Gastrocnemius medialis (tissue), 4 donors: ENCODE data around the gene CXCL17. TPM values are rescaled to one million over a fixed set of nuclear protein-coding genes. Genes with fewer than 3 reads are reported as not detected.

ENCODE experiments used
- ATAC-seq, 2 donors: fragments of 150-250 bp; one replicate each; pipeline ENCODE4 v1.9.1; 2016
- DNase-seq, 2 donors: peaks; one replicate each; pipeline ENCODE4 v3.0.0-alpha.2; 2019
- H3K27ac ChIP-seq, 4 donors: fragments of 200-600 bp; sonication (generic); 1 replicate in 1 of 4; 2 replicates in 3 of 4; pipeline ENCODE4 v1.5.1; 2016 to 2018; ENCODE audit warnings: mild to moderate bottlenecking in 2 of 4, moderate library complexity in 1 of 4
- H3K27me3 ChIP-seq, 3 donors: fragments of 200-600 bp; sonication (generic) in 2 of 3; 1 replicate in 1 of 3; 2 replicates in 2 of 3; pipeline versions ENCODE4 v1.5.1 to v1.6.0; 2016 to 2019; ENCODE audit warnings: mild to moderate bottlenecking in 1 of 3, moderate library complexity in 1 of 3
- H3K36me3 ChIP-seq, 2 donors: fragments of 200-600 bp; sonication (generic) in 1 of 2; one replicate each; pipeline ENCODE4 v1.5.1; 2017 to 2018
- H3K4me1 ChIP-seq, 2 donors: fragments of 200-600 bp; sonication (generic) in 1 of 2; one replicate each; pipeline ENCODE4 v1.5.1; 2016 to 2017; ENCODE audit warnings: mild to moderate bottlenecking in 2 of 2
- H3K4me3 ChIP-seq, 4 donors: fragments of 200-600 bp; sonication (generic) in 3 of 4; 1 replicate in 1 of 4; 2 replicates in 3 of 4; pipeline ENCODE4 v1.5.1; 2016 to 2019; ENCODE audit warnings: mild to moderate bottlenecking in 2 of 4
- H3K9me3 ChIP-seq, 3 donors: fragments of 200-600 bp; sonication (generic) in 2 of 3; 1 replicate in 1 of 3; 2 replicates in 2 of 3; pipeline ENCODE4 v1.5.1; 2016 to 2019
- POLR2A ChIP-seq, 2 donors: fragments of 450-650 bp; IDR thresholded peaks; one replicate each; pipeline ENCODE4 v1.6.1; 2017; ENCODE audit warnings: antibody characterized with exemption in 2 of 2, mild to moderate bottlenecking in 2 of 2, moderate library complexity in 2 of 2
- in situ Hi-C, 4 donors: fragments of 200-750 bp; cut with MboI; loops; one replicate each; pipeline versions ENCODE4 v1.15.0 to v1.8.0; 2017; ENCODE audit warnings: low sequenced_read_pairs in 4 of 4
- intact Hi-C: fragments of 100-400 bp; cut with DNase I; formaldehyde crosslinking; loops from one replicate; pipeline ENCODE4 v1.15.1; 2023; ENCODE audit warnings: low total_unique reads
- total RNA-seq, 4 donors: library from RNA; depleted of rRNA; stranded (reverse); fragments of >200 nt; gene quantifications; one replicate each; pipeline versions ENCODE4 v1.1.0 to v1.2.3, GENCODE V29; 2016
- TF ChIP-seq, protein P1 (sequence below), 5 experiments: fragments of 450-650 bp in 3 of 5; fragments of 200-600 bp in 2 of 5; sonication (generic) in 2 of 5; IDR thresholded peaks in 4 of 5; conservative IDR thresholded peaks in 1 of 5; 1 replicate in 4 of 5; 2 replicates in 1 of 5; pipeline ENCODE4 v1.5.1; 2016 to 2019; ENCODE audit warnings: antibody characterized with exemption in 5 of 5, mild to moderate bottlenecking in 3 of 5, moderate library complexity in 3 of 5

The CXCL17 gene
- total RNA-seq, 4 donors from 2014 or later: not detected

DNA sequence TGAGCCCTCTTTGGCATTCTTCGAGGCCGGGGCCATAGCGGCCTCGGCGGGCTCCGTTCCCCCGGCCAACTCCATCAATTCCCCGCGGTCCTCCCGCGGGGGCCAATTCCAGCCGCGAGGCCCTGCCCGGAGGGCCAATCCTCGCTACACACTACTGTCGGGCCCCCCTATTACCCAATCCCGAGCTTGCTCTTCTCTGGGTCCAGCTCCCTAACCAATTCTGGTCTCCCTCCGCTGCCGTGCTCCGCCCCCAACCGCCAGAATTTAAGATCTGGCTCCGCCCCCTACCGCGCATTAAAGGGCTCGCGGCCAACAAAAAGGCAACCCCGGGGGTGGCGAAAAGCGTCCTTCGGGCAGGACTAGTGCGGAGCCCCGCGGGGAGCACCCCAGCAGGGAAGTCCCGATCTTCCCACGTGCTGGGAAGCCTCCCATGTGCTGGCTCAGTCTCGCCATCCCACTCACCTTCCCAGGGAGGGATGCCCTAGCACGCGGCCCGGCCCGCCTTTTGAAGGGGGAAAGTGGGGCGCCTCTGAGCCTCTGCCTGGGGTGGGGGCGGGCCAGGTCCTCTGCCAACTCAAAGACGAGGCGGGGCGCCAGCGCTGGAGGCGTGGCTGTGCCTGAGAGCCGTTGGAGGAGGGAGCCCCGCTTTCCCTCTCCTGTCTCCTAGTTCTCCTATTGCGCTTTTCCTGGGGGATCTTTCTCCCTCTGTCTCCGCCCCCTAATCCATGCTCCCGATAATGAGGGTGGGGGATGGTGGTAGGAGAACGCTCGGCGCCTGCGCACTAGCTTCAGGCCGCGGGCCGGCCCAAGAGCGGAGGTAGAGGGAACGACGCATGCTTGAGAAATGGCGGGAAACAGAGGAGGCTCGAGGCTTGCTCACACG lies 19.0 kb downstream of the CXCL17 start:
- peaks cover 17 to 20% of the 10 kb centered on the region in 2 donors for H3K4me1 ChIP-seq
- intact Hi-C loops: no loop called here

DNA sequence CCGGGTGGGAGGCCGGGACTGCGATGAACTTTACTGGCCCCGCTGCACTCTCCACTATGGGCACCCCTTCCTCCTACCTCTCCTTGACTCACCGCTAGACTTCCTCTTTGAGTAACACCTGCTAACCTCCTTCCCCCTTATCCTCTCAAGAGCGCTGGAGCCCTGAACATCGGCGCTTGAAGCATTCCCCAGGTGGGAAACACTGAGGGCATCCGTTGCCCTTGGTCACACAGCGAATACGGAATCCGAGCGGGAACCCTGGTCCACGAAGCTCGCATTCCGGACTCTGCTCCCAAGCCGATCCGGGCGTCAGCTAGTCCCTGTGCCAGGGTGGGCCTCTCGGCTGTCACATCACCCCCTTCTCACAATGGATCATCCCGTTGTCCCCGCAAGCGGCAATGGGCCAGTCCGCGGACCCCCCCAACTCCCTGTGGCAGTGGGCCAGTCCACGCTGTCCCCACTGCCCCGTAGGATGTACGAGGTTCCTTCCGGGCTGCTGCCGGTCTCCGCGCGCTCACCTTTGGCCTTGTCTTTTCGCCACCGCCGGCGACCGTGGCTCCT lies 19.8 kb downstream of the CXCL17 start:
- intact Hi-C loops: no loop called here

More for the DNA sequence above, 19.0 kb downstream of the CXCL17 start:
- Histone ChIP-seq H3K36me3 (no peaks in the 10 kb centered on the region), H3K27ac (peak overlapping the region; percentile 33 to 71 (median 68)), H3K9me3 (no peaks in the 10 kb centered on the region), H3K4me3 (peak overlapping the region; percentile 59 to 71 (median 66)), H3K27me3 (peaks cover 0 to 20% (median 0%) of the 10 kb centered on the region in 3 donors)
- TF ChIP-seq, protein P1, sequence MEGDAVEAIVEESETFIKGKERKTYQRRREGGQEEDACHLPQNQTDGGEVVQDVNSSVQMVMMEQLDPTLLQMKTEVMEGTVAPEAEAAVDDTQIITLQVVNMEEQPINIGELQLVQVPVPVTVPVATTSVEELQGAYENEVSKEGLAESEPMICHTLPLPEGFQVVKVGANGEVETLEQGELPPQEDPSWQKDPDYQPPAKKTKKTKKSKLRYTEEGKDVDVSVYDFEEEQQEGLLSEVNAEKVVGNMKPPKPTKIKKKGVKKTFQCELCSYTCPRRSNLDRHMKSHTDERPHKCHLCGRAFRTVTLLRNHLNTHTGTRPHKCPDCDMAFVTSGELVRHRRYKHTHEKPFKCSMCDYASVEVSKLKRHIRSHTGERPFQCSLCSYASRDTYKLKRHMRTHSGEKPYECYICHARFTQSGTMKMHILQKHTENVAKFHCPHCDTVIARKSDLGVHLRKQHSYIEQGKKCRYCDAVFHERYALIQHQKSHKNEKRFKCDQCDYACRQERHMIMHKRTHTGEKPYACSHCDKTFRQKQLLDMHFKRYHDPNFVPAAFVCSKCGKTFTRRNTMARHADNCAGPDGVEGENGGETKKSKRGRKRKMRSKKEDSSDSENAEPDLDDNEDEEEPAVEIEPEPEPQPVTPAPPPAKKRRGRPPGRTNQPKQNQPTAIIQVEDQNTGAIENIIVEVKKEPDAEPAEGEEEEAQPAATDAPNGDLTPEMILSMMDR (IDR thresholded peaks at IDR 0.05 in 4 of 5, conservative IDR thresholded peaks at IDR 0.05 in 1 of 5): no peak
- TF ChIP-seq POLR2A (IDR thresholded peaks at IDR 0.05): peak; percentile 18 to 63
- ATAC-seq (peak; percentile 95), DNase-seq (peak; percentile 73 to 74)
- in situ Hi-C loops: no loop called here

DNA sequence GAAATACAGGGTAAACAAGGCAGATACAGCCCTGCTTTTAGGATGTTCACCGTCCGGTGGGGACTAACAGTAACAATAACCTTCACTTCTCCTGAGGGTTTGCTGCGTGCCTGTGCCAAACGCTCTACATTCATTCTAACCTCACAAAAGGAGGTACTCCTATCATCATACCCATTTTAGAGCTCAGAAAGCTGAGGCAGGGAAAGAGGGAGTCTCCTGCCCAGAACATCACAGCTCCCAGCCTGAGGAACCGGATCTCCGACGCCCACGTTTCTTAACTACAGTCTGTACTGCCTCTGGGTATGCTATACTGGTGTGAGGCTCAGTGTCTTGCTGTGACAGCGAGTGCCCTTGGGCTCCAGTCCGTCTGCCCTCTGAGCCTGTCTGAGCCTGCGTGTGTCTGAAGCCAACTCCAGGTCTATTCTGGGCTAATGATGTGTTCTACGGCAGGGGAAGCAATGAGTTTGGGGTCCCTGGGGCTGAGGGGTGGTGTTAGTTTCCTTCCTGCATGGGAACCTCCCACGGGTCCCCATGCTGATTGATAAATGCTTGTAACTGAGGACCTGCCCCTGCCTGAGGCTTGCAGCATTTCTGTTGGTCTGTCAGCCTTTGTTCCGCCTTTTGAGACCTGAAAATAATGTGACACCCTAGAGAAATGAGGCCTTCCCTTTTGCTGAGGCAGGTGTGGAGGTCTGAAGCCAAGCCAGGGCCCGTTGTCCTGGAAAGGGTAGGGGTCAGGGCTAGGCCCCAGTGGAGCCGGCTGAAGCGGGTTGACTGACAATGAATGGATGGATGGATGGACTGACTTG lies 20.4 kb downstream of the CXCL17 start:
- ATAC-seq (peak in 1 of 2 donors; percentile 39), DNase-seq (no peak)
- intact Hi-C loops: no loop called here
- Histone ChIP-seq H3K36me3 (no peaks in the 10 kb centered on the region), H3K4me3 (peak overlapping the region; percentile 59 to 71 (median 66)), H3K27ac (peak overlapping the region; percentile 33 to 71 (median 68)), H3K9me3 (no peaks in the 10 kb centered on the region), H3K27me3 (peaks cover 0 to 20% (median 0%) of the 10 kb centered on the region in 3 donors), H3K4me1 (peaks cover 17 to 20% of the 10 kb centered on the region in 2 donors)
- in situ Hi-C loops: no loop called here
- TF ChIP-seq, protein P1 (IDR thresholded peaks at IDR 0.05 in 4 of 5, conservative IDR thresholded peaks at IDR 0.05 in 1 of 5): no peak
- TF ChIP-seq POLR2A (IDR thresholded peaks at IDR 0.05): no peak

More for the DNA sequence above, 19.8 kb downstream of the CXCL17 start:
- Histone ChIP-seq H3K27ac (peak overlapping the region; percentile 33 to 71 (median 68)), H3K36me3 (no peaks in the 10 kb centered on the region), H3K4me3 (peak overlapping the region; percentile 59 to 71 (median 66)), H3K4me1 (peaks cover 17 to 20% of the 10 kb centered on the region in 2 donors), H3K9me3 (no peaks in the 10 kb centered on the region), H3K27me3 (peaks cover 0 to 20% (median 0%) of the 10 kb centered on the region in 3 donors)
- TF ChIP-seq POLR2A (IDR thresholded peaks at IDR 0.05): no peak
- TF ChIP-seq, protein P1 (IDR thresholded peaks at IDR 0.05 in 4 of 5, conservative IDR thresholded peaks at IDR 0.05 in 1 of 5): no peak
- DNase-seq: no peak
- in situ Hi-C loops: no loop called here
- ATAC-seq: peak; percentile 25 to 28

DNA sequence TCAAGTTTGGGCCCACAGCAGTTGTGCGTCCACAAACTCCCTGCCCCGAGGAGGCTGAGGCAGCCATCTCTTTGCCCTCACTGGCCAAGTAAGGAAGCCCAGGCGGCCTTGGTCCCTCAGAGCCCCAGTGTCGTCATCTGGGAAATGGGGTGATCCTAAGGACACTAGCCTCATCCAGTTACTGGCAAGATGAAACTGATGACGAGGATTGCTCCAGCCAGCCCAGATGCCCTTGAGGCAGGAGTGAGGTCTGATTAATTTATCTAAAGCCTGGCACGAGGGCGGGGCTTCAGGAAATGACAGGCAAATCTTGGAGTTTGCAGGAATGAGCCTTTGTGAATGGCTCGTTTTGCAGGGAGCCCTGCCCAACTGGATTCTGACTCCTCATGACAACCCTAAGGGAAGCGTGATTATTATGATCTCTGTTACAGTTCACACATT lies 21.1 kb downstream of the CXCL17 start:
- no peak for DNase-seq

More for the DNA sequence above, 21.1 kb downstream of the CXCL17 start:
- intact Hi-C loops: no loop called here
- in situ Hi-C loops: no loop called here
- Histone ChIP-seq H3K4me3 (peak overlapping the region in 3 of 4 donors; percentile 17 to 71 (median 59)), H3K4me1 (peaks cover 17 to 20% of the 10 kb centered on the region in 2 donors), H3K27ac (peak overlapping the region; percentile 33 to 71 (median 68)), H3K27me3 (peaks cover 0 to 20% (median 0%) of the 10 kb centered on the region in 3 donors), H3K9me3 (no peaks in the 10 kb centered on the region), H3K36me3 (no peaks in the 10 kb centered on the region)
- ATAC-seq: no peak
- TF ChIP-seq, protein P1 (IDR thresholded peaks at IDR 0.05 in 4 of 5, conservative IDR thresholded peaks at IDR 0.05 in 1 of 5): no peak
- TF ChIP-seq POLR2A (IDR thresholded peaks at IDR 0.05): no peak
